ENCODE data around the gene BRS3. TPM values are rescaled to one million over a fixed set of nuclear protein-coding genes. Genes with fewer than 3 reads are reported as not detected.

BRS3 gene
- polyA plus RNA-seq (2012; ENCODE audit: insufficient read length, low read depth): not detected

DNA sequence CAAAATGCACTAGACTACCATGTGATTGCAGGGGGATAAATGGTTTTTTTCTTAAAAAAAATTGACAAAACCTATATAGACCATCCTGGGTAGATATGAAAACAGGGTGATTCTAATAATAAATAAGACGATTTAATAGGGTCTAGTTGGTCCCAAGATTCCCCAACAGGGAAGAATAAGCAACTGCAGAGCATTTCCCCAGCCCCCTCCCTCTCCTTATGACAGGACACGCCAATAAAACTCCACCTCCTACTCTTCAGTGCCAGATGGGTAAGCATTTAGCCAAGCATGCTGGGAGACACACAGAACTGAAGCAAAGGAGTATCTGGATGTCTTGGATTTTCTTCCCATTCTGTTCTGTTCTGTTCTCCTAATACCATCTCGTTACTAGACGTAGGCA, at the start of gene BRS3:
BRS3 (plus strand) TSS at position 301 of the 400 bp plus-strand sequence. CDS start 168 bp downstream, outside the sequence.
- TF ChIP-seq FOXP2 (optimal IDR thresholded peaks at IDR 0.05; ENCODE audit: borderline replicate concordance, extremely low read depth, extremely low read length, insufficient read depth) (no peak), TAF1 (IDR thresholded peaks at IDR 0.05; ENCODE audit: borderline replicate concordance, insufficient read depth, low read length) (no peak), POLR2AphosphoS5 (IDR thresholded peaks at IDR 0.05; ENCODE audit: low read depth, low read length) (no peak), SIN3A (IDR thresholded peaks at IDR 0.05; ENCODE audit: borderline replicate concordance, insufficient read depth, low read length) (no peak)
- TF ChIP-seq, protein P1, sequence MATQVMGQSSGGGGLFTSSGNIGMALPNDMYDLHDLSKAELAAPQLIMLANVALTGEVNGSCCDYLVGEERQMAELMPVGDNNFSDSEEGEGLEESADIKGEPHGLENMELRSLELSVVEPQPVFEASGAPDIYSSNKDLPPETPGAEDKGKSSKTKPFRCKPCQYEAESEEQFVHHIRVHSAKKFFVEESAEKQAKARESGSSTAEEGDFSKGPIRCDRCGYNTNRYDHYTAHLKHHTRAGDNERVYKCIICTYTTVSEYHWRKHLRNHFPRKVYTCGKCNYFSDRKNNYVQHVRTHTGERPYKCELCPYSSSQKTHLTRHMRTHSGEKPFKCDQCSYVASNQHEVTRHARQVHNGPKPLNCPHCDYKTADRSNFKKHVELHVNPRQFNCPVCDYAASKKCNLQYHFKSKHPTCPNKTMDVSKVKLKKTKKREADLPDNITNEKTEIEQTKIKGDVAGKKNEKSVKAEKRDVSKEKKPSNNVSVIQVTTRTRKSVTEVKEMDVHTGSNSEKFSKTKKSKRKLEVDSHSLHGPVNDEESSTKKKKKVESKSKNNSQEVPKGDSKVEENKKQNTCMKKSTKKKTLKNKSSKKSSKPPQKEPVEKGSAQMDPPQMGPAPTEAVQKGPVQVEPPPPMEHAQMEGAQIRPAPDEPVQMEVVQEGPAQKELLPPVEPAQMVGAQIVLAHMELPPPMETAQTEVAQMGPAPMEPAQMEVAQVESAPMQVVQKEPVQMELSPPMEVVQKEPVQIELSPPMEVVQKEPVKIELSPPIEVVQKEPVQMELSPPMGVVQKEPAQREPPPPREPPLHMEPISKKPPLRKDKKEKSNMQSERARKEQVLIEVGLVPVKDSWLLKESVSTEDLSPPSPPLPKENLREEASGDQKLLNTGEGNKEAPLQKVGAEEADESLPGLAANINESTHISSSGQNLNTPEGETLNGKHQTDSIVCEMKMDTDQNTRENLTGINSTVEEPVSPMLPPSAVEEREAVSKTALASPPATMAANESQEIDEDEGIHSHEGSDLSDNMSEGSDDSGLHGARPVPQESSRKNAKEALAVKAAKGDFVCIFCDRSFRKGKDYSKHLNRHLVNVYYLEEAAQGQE (IDR thresholded peaks at IDR 0.05; ENCODE audit: insufficient read depth in 1 of 2, low read depth in 2 of 2, low read length in 2 of 2): no peak

DNA sequence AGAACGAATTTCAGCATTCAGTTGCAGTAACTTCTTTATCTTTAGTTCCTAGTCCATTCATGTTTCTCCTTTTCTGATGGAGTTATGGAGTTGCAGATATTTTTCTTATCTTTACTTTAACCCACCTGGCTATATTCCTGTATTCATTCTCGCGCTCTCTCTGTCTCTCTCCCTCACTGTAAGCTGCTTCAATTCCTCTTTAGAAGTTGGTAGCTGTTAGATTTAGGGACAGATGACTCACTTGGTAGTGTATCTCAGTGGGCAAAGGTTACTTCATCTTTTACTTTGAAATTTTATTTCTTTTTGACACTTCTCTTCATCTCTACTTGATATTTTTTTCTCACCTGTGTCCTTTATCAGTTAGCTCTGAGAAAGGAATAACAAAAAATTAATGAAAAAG, 49.6 kb upstream of the BRS3 start:
- TF ChIP-seq FOXP2 (optimal IDR thresholded peaks at IDR 0.05; ENCODE audit: borderline replicate concordance, extremely low read depth, extremely low read length, insufficient read depth) (no peak), SIN3A (IDR thresholded peaks at IDR 0.05; ENCODE audit: borderline replicate concordance, insufficient read depth, low read length) (no peak), TAF1 (IDR thresholded peaks at IDR 0.05; ENCODE audit: borderline replicate concordance, insufficient read depth, low read length) (no peak), POLR2AphosphoS5 (IDR thresholded peaks at IDR 0.05; ENCODE audit: low read depth, low read length) (no peak)
- TF ChIP-seq, protein P1 (IDR thresholded peaks at IDR 0.05; ENCODE audit: insufficient read depth in 1 of 2, low read depth in 2 of 2, low read length in 2 of 2): no peak

DNA sequence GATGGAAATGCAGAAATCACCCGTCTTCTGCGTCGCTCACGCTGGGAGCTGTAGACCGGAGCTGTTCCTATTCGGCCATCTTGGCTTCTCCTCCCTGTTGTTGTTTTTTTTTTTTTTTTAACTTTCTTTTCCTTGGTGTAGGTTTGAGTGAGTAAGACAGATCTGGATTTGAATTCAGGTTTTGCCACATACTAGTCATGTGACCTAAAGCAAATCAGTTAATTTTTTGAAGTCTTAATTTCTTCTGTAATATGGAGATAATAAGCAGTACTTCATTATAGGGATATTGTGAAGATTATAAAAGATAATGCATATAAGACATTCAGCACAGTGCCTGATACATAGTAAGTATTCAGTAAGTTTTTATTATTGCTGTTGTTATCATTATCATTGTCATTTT, 41.5 kb upstream of the BRS3 start:
- TF ChIP-seq TAF1 (IDR thresholded peaks at IDR 0.05; ENCODE audit: borderline replicate concordance, insufficient read depth, low read length): no peak
- no peak for TF ChIP-seq FOXP2 (optimal IDR thresholded peaks at IDR 0.05; ENCODE audit: borderline replicate concordance, extremely low read depth, extremely low read length, insufficient read depth)
- TF ChIP-seq POLR2AphosphoS5 (IDR thresholded peaks at IDR 0.05; ENCODE audit: low read depth, low read length): no peak
- no peak for TF ChIP-seq SIN3A (IDR thresholded peaks at IDR 0.05; ENCODE audit: borderline replicate concordance, insufficient read depth, low read length)
- TF ChIP-seq, protein P1 (IDR thresholded peaks at IDR 0.05; ENCODE audit: insufficient read depth in 1 of 2, low read depth in 2 of 2, low read length in 2 of 2): no peak

DNA sequence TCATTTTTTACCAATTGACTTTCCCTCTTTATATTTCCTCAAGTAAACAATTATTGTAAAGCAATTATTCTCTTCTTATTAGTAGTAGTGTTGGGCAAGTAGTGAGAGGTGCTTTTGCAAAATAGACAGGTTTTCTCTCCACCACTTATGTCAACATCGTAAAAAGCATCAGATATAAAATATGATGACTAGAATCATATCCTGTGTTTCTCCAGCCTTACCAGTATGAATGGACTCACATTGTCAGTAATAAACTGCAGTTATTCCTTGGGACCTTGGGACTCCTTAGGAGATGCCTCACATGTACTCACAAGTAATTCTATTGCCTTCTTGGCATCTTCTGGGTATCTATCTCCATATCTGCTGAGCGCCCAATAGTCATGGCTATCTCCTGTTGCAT, 40.4 kb upstream of the BRS3 start:
- no peak for TF ChIP-seq FOXP2 (optimal IDR thresholded peaks at IDR 0.05; ENCODE audit: borderline replicate concordance, extremely low read depth, extremely low read length, insufficient read depth)
- TF ChIP-seq TAF1 (IDR thresholded peaks at IDR 0.05; ENCODE audit: borderline replicate concordance, insufficient read depth, low read length): no peak
- TF ChIP-seq, protein P1 (IDR thresholded peaks at IDR 0.05; ENCODE audit: insufficient read depth in 1 of 2, low read depth in 2 of 2, low read length in 2 of 2): no peak
- no peak for TF ChIP-seq SIN3A (IDR thresholded peaks at IDR 0.05; ENCODE audit: borderline replicate concordance, insufficient read depth, low read length)
- TF ChIP-seq POLR2AphosphoS5 (IDR thresholded peaks at IDR 0.05; ENCODE audit: low read depth, low read length): no peak

DNA sequence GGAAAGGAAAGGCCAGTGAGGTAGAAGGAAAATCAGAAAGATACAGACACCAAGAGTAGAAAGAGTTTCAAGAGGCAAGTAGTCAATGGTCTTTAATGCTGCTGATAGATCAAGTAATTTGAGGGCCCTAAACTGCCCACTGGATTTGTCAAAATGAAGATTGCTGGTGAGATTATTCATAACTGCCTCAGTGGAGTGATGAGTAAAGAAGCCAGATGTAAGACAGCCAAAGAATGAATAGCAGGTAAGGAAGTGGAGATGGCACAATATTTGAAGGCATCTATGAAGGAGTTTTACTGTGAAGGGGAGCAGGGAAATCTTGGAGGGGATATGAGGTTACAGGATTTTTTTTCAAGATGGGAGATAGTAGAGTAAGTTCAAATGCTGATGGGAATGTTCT, 39.8 kb upstream of the BRS3 start:
- TF ChIP-seq POLR2AphosphoS5 (IDR thresholded peaks at IDR 0.05; ENCODE audit: low read depth, low read length): no peak
- no peak for TF ChIP-seq FOXP2 (optimal IDR thresholded peaks at IDR 0.05; ENCODE audit: borderline replicate concordance, extremely low read depth, extremely low read length, insufficient read depth)
- no peak for TF ChIP-seq TAF1 (IDR thresholded peaks at IDR 0.05; ENCODE audit: borderline replicate concordance, insufficient read depth, low read length)
- TF ChIP-seq, protein P1 (IDR thresholded peaks at IDR 0.05; ENCODE audit: insufficient read depth in 1 of 2, low read depth in 2 of 2, low read length in 2 of 2): no peak
- TF ChIP-seq SIN3A (IDR thresholded peaks at IDR 0.05; ENCODE audit: borderline replicate concordance, insufficient read depth, low read length): no peak

Data from PFSK-1 (cell line).